HG03045 (cell line): ENCODE data around the gene ASXL2.

Source experiments
- ATAC-seq: cut with Tn5 transposase; IDR thresholded peaks from one replicate; pipeline ENCODE4 v1.9.1; 2021; ENCODE audit warnings: mild to moderate bottlenecking, moderate library complexity; ENCODE audit not compliant: unreplicated experiment

ASXL2 gene

GRCh38 chr2:25698752-25699151 is 179.5 kb downstream of the ASXL2 start:
- no peak for ATAC-seq

DNA sequence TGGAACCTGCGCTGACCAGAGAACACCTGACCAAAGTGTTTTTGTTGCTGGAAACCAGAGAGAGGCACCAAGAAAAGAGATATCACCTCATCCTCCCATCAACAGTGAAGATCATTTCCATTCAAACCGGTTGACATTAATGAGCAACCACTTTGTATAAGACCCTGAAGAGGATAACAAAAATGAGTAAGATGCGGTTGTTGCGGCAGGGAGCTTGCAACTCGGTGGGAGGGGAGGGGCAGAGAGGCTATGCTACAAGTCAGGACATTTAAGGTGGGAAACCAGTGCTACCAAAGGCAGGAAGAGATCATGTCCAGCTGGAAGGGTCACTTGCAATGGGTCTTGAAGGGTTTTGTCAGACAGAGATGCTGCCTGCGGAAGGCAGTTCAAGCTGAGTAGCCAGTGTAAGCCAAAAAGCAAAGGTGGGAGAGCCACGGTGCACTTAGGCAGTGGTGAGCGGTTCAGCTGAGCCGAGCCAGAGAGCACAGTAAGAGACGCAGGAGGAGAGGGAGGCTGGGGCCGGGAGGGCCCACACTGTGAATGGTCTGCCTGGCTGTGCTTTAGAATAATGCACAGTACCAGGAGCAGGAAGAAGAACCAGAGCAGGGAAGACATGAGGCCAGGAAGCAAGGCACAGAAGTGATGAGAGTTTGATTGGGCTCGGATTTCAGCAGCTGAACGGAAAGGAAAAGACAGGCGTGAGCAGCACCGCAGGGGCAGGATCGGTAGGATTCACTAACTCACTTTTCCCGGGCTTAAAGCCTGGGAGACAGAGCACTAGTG is 180.5 kb downstream of the ASXL2 start:
- no peak for ATAC-seq

- ATAC-seq: no peak
Observed at GRCh38 chr2:25692737-25693445, 185.4 kb downstream of the ASXL2 start.

- no peak for ATAC-seq
Observed at GRCh38 chr2:25692143-25692542, 186.1 kb downstream of the ASXL2 start.

DNA sequence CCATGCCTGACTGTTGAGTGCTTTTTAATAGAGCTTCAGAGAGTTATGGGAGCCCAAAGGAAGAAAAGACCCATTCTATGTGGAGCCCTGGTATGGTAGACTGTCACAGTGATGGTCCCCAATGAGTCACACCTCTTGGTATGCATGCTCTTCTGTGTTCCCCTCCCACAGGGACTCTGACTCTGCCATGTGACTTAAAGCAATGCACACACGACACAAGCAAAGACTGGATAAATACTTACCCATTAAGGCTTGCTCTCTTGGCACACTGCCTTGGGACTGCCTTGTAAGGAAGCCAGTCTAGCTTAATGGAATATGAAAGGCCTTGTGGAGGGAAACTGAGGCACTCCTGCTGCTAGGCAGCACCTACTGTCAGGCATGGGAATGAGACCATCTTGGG is 188.2 kb downstream of the ASXL2 start:
- ATAC-seq: no peak

GRCh38 chr2:25688236-25688635 is 190.1 kb downstream of the ASXL2 start:
- no peak for ATAC-seq

DNA sequence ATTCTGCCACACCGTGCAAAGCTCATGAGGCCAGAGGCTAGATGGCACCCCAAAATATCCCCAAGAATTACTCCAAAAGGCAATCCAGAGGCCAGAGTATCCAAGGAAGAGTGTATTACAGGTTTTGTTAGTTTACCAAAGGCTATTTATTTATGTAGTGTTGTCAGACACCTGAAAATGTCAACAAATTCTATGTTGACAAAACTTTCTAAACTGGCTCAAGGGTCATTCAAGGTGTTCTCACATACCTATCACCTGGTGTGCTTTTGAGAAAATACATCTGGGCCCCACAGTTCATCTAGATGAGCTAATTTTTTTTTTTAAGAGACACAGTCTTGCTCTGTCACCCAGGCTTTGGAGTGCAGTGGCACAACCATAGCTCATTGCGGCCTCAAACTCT is 192.5 kb downstream of the ASXL2 start:
- no peak for ATAC-seq

DNA sequence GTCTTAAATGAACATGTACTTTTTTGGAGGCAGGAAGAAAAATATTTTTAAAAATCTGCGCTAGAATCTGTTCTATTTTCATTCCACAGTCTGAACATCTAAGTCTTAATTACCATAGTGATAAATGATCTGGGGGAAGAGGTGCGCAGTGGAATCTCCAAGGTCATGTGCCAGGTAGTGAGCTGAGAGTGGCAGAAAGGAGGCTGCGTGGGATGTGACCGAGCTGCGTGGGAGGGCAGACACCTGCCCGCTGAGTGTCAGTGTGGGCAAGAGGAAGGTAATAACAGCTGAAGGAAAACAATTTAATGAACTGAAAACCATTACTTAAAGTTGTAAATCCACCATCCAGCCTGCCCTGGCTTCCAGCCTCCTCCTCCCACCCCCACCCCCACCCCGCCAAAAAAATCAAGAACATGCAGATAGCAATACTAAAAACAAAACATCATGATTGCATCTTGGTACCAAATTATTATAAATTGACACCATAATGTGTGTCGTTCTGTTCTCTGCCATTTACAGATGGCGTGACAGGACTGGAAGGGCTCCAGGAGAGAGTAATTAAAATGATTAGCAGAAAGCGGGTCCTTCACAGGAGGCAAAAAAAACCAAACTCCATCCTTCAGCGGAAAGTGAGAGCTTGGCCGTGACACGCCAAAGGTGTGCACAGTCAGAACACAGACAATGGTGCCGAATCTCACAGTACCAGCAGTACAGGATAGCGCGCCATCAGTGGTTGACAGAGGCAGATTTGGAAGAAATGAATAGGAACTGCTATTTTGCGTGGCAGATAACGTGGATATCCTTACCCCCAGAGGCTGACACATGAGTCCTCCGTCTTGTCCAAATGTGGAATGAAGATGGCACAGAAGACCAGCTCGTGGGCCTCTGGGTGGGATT is 193.5 kb downstream of the ASXL2 start:
- ATAC-seq: no peak
